Liver (tissue), 9 donors: ENCODE data around the gene KDM3A. TPM values are rescaled to one million over a fixed set of nuclear protein-coding genes. Genes with fewer than 3 reads are reported as not detected.

ENCODE experiments used
- DNase-seq: peaks from one replicate; pipeline ENCODE4 v3.0.0-alpha.2; 2017; ENCODE audit warnings: low spot score
- H3K27ac ChIP-seq, 2 donors: one replicate each; pipeline ENCODE4 v1.7.0; 2013; ENCODE audit warnings: inconsistent platforms in 2 of 2, low read length in 2 of 2, control low read depth in 1 of 2, low read depth in 1 of 2, mild to moderate bottlenecking in 1 of 2
- H3K27me3 ChIP-seq, 4 donors: one replicate each; pipeline versions ENCODE4 v1.6.1 to v1.7.0; 2013; ENCODE audit warnings: low read length in 3 of 4, inconsistent platforms in 1 of 4, mild to moderate bottlenecking in 1 of 4, moderate library complexity in 1 of 4; ENCODE audit not compliant: control insufficient read depth in 4 of 4, insufficient read depth in 4 of 4
- H3K36me3 ChIP-seq, 4 donors: one replicate each; pipeline versions ENCODE4 v1.6.1 to v1.7.0; 2013; ENCODE audit warnings: low read length in 3 of 4, mild to moderate bottlenecking in 3 of 4, low read depth in 1 of 4, moderate library complexity in 1 of 4; ENCODE audit not compliant: control insufficient read depth in 4 of 4, insufficient read depth in 3 of 4
- H3K4me1 ChIP-seq, 4 donors: one replicate each; pipeline versions ENCODE4 v1.6.1 to v1.7.0; 2013; ENCODE audit warnings: low read length in 3 of 4, mild to moderate bottlenecking in 3 of 4, moderate library complexity in 1 of 4; ENCODE audit not compliant: control insufficient read depth in 4 of 4, insufficient read depth in 4 of 4
- H3K4me3 ChIP-seq, 3 donors: one replicate each; pipeline versions ENCODE4 v1.6.1 to v1.7.0; 2013; ENCODE audit warnings: low read length in 3 of 3, control low read depth in 1 of 3, low read depth in 1 of 3, mild to moderate bottlenecking in 1 of 3
- H3K9ac ChIP-seq, 2 donors: one replicate each; pipeline ENCODE4 v1.7.0; 2013; ENCODE audit warnings: low read length in 2 of 2, mild to moderate bottlenecking in 2 of 2, moderate library complexity in 2 of 2, control low read depth in 1 of 2, low read depth in 1 of 2
- H3K9me3 ChIP-seq, 4 donors: one replicate each; pipeline versions ENCODE4 v1.6.1 to v1.7.0; 2013; ENCODE audit warnings: low read length in 3 of 4; ENCODE audit not compliant: control insufficient read depth in 4 of 4
- ATF3 ChIP-seq: IDR thresholded peaks from 2 replicates; pipeline ENCODE4 v1.6.1; 2016; ENCODE audit warnings: antibody characterized with exemption
- EGR1 ChIP-seq, 2 donors: IDR thresholded peaks; 2 replicates each; pipeline ENCODE4 v1.6.1; 2016 to 2018; ENCODE audit warnings: antibody characterized with exemption in 2 of 2, low read depth in 2 of 2
- FOXA1 ChIP-seq: IDR thresholded peaks from 2 replicates; pipeline ENCODE4 v1.6.1; 2016; ENCODE audit warnings: antibody characterized with exemption
- FOXA2 ChIP-seq: IDR thresholded peaks from 2 replicates; pipeline ENCODE4 v1.6.1; 2016; ENCODE audit warnings: antibody characterized with exemption
- GABPA ChIP-seq, 2 donors: IDR thresholded peaks in 1 of 2; conservative IDR thresholded peaks in 1 of 2; 2 replicates each; pipeline ENCODE4 v1.6.1; 2016; ENCODE audit warnings: antibody characterized with exemption in 2 of 2, mild to moderate bottlenecking in 1 of 2, moderate library complexity in 1 of 2
- JUND ChIP-seq, 2 donors: IDR thresholded peaks; 2 replicates each; pipeline ENCODE4 v1.6.1; 2016; ENCODE audit warnings: antibody characterized with exemption in 2 of 2
- NR2F2 ChIP-seq: IDR thresholded peaks from 2 replicates; pipeline ENCODE4 v1.6.1; 2016; ENCODE audit warnings: antibody characterized with exemption
- RAD21 ChIP-seq, 2 donors: IDR thresholded peaks; 2 replicates each; pipeline ENCODE4 v1.6.1; 2016; ENCODE audit warnings: antibody characterized with exemption in 2 of 2, mild to moderate bottlenecking in 2 of 2
- REST ChIP-seq: IDR thresholded peaks from 2 replicates; pipeline ENCODE4 v1.6.1; 2016; ENCODE audit warnings: antibody characterized with exemption, mild to moderate bottlenecking
- RXRA ChIP-seq, 2 donors: IDR thresholded peaks; 2 replicates each; pipeline ENCODE4 v1.6.1; 2017 to 2018; ENCODE audit warnings: antibody characterized with exemption in 2 of 2, mild to moderate bottlenecking in 1 of 2
- SP1 ChIP-seq: IDR thresholded peaks from 2 replicates; pipeline ENCODE4 v1.6.1; 2018; ENCODE audit warnings: antibody characterized with exemption, mild to moderate bottlenecking
- TAF1 ChIP-seq: conservative IDR thresholded peaks from 2 replicates; pipeline ENCODE4 v1.6.1; 2016; ENCODE audit warnings: antibody characterized with exemption, mild to moderate bottlenecking
- YY1 ChIP-seq: IDR thresholded peaks from 2 replicates; pipeline ENCODE4 v1.6.1; 2016; ENCODE audit warnings: antibody characterized with exemption, mild to moderate bottlenecking
- WGBS: extraction: QIAGEN DNeasy Blood & Tissue Kit; methylation state at CpG from one replicate; pipeline ENCODE4 v1.1.7; 2013; 5-methylcytosine and 5-hydroxymethylcytosine counted together
- polyA plus RNA-seq, 2 donors: library from polyadenylated mRNA; stranded (reverse) in 1 of 2; unstranded in 1 of 2; fragments of 200-250 nt in 1 of 2; fragments of >200 nt in 1 of 2; fragmentation: Nextera tagmentation in 1 of 2; extraction: Ambion mirVana in 1 of 2; gene quantifications; one replicate each; pipeline versions ENCODE4 v1.2.1 to v1.2.3, GENCODE V29; 2013 to 2015
- total RNA-seq, 2 donors: library from RNA; depleted of rRNA; stranded (reverse); fragments of >200 nt; gene quantifications; one replicate each; pipeline ENCODE4 v1.2.3, GENCODE V29; 2014
- TF ChIP-seq, protein P1 (sequence below): IDR thresholded peaks from 2 replicates; pipeline ENCODE4 v1.6.1; 2016; ENCODE audit warnings: antibody characterized with exemption
- TF ChIP-seq, protein P2 (sequence below): IDR thresholded peaks from 2 replicates; pipeline ENCODE4 v1.6.1; 2016; ENCODE audit warnings: antibody characterized with exemption
- donor health status: healthy.
- donor health status: healthy.
- donor health status: healthy.
- donor health status: healthy.
- donor health status: healthy.

Gene KDM3A
- total and polyA plus RNA-seq, 4 donors, result 3.9 to 19.8 (median 8.3) TPM

DNA sequence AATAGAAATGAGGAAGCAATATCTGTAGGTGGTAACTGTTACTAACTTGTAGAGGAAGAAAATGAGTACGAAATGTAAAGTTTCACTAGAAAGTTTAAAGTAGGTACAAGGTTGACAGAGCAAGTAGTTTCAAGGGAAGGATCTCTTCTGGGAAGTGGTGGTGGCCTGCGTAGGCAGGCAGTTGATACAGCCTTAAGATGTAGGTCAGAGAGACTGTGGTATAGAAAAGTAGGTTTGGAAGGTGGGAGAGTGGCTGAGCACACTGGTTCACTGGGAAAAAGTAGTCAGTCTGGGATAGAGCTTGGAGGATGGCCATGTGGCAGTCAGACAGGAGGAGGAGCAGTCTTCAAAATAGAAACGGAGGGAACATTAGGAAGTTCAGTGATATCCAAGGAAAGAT, 23.5 kb downstream of the KDM3A start:
- peaks cover 11 to 73% (median 61%) of the 10 kb centered on the region in 4 donors for H3K36me3 ChIP-seq
- no peak overlapping the region for H3K9ac ChIP-seq
- TF ChIP-seq ATF3, result no peak
- TF ChIP-seq RAD21 (IDR thresholded peaks at IDR 0.05), result no peak
- no peak for TF ChIP-seq REST
- no peak for TF ChIP-seq EGR1 (IDR thresholded peaks at IDR 0.05; ENCODE audit: low read depth in 2 of 2)
- no peak for TF ChIP-seq FOXA2
- no peak for TF ChIP-seq FOXA1
- TF ChIP-seq, protein P1, sequence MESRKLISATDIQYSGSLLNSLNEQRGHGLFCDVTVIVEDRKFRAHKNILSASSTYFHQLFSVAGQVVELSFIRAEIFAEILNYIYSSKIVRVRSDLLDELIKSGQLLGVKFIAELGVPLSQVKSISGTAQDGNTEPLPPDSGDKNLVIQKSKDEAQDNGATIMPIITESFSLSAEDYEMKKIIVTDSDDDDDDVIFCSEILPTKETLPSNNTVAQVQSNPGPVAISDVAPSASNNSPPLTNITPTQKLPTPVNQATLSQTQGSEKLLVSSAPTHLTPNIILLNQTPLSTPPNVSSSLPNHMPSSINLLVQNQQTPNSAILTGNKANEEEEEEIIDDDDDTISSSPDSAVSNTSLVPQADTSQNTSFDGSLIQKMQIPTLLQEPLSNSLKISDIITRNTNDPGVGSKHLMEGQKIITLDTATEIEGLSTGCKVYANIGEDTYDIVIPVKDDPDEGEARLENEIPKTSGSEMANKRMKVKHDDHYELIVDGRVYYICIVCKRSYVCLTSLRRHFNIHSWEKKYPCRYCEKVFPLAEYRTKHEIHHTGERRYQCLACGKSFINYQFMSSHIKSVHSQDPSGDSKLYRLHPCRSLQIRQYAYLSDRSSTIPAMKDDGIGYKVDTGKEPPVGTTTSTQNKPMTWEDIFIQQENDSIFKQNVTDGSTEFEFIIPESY, result no peak
- no peak for TF ChIP-seq SP1
- TF ChIP-seq TAF1, result no peak
- no peak for TF ChIP-seq NR2F2
- TF ChIP-seq JUND (IDR thresholded peaks at IDR 0.05), result no peak
- no peak for TF ChIP-seq YY1
- TF ChIP-seq, protein P2, sequence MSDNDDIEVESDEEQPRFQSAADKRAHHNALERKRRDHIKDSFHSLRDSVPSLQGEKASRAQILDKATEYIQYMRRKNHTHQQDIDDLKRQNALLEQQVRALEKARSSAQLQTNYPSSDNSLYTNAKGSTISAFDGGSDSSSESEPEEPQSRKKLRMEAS, result no peak
- H3K4me3 ChIP-seq, result no peak overlapping the region
- no peak overlapping the region for H3K27ac ChIP-seq
- peaks cover 0 to 2% (median 0%) of the 10 kb centered on the region in 4 donors for H3K4me1 ChIP-seq
- no peaks in the 10 kb centered on the region for H3K9me3 ChIP-seq
- H3K27me3 ChIP-seq, result no peaks in the 10 kb centered on the region
- WGBS, result 80% methylated on average over 3 of the region's 3 CpGs
- DNase-seq, result no peak

- DNase-seq, result no peak
- Histone ChIP-seq H3K4me1 (peaks cover 0 to 3% (median 0%) of the 10 kb centered on the region in 4 donors), H3K27ac (no peak overlapping the region), H3K4me3 (no peak overlapping the region), H3K36me3 (peaks cover 11 to 66% (median 56%) of the 10 kb centered on the region in 4 donors), H3K9ac (no peak overlapping the region), H3K27me3 (no peaks in the 10 kb centered on the region), H3K9me3 (no peaks in the 10 kb centered on the region)
- WGBS, result 92% methylated on average over 1 of the region's 1 CpG
- no peak for TF ChIP-seq RAD21 (IDR thresholded peaks at IDR 0.05)
- no peak for TF ChIP-seq EGR1 (IDR thresholded peaks at IDR 0.05; ENCODE audit: low read depth in 2 of 2)
- TF ChIP-seq, protein P1, result no peak
- no peak for TF ChIP-seq REST
- no peak for TF ChIP-seq RXRA (IDR thresholded peaks at IDR 0.05)
- no peak for TF ChIP-seq GABPA (IDR thresholded peaks at IDR 0.05 in 1 of 2, conservative IDR thresholded peaks at IDR 0.05 in 1 of 2)
Measured at GRCh38 chr2:86466306-86466705, 25.1 kb downstream of the KDM3A start.
